Measurements from ENCODE around the gene SF1. TPM values are rescaled to one million over a fixed set of nuclear protein-coding genes. Genes with fewer than 3 reads are reported as not detected.

SF1 gene
- total and polyA plus RNA-seq, 2 of the 8 experiments (the other 6 are each of a cell fraction or from before 2014, with no cell fraction given), result 72.7 to 353 TPM

DNA sequence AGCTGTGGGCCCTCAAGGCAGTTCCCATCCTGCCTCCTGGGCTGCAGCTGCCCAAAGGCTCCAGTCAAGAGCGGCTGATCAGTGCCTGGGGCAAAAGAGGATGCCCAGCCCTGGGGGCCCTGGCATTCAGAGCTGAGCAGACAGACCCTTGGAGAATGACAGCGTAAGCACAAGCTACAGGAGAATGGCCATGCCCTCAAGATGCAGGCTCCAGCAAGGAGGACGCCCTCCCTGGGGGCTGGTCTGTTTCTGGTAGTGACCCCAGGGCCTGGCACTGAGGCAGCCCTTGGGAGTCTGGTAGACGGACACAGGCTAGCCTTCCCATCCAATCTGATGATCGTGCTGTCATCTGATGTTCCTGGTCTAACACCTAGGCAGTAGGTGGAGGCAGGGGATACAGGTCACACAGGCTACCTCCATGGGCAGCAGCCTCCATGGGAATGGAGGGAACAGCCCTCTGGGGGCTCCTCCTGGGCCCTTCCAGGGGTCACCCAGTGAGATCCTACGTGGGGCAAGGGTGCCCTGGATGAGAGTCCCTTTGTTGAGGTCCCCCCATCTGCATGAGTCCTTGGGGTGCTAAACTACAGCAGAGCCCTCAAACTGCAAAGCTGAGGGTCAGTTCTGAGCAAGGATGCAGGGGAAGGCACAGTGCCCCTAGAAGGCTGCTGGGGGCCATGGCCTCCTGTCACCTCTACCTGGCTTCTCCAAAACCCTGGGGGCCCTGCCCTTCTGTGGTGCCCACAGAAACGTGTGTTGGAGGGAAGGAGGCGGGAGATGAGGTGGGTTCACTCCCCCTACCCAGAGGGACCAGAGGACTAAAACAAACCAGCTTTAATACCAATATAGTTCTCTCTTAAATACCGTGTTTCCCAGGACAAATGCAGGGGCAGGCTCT, 10.2 kb upstream of the SF1 start:
- ChIA-PET CTCF (ENCODE audit: partially characterized antibody) (interaction anchor here (0.6 to 5.2 kb wide), 17 partner anchors 10 to 433 kb away, joined by 3 to 31 read pairs (median 3); partner anchors contain the start of genes CDC42BPG, MAP4K2, MEN1 and SF1), POLR2A (ENCODE audit: partially characterized antibody) (interaction anchor here (0.8 to 2.1 kb wide), 9 partner anchors 10 to 253 kb away, joined by 3 to 6 read pairs (median 3); partner anchors contain the start of gene SF1)
- TF ChIP-seq CHD1 (IDR thresholded peaks at IDR 0.05; ENCODE audit: low read depth, low read length) (no peak), POLR2AphosphoS5 (IDR thresholded peaks at IDR 0.05; ENCODE audit: low read depth, low read length) (no peak), BCL11A (IDR thresholded peaks at IDR 0.05; ENCODE audit: low read depth in 2 of 2, low read length in 2 of 2) (no peak), CBX8 (IDR thresholded peaks at IDR 0.05; ENCODE audit: borderline replicate concordance, low read depth, low read length) (no peak), SIN3A (conservative IDR thresholded peaks at IDR 0.05 in 1 of 2, IDR thresholded peaks at IDR 0.05 in 1 of 2; ENCODE audit: low read depth in 1 of 2, low read length in 2 of 2) (no peak), SP4 (IDR thresholded peaks at IDR 0.05; ENCODE audit: low read length) (no peak)
- TF ChIP-seq, protein P1, sequence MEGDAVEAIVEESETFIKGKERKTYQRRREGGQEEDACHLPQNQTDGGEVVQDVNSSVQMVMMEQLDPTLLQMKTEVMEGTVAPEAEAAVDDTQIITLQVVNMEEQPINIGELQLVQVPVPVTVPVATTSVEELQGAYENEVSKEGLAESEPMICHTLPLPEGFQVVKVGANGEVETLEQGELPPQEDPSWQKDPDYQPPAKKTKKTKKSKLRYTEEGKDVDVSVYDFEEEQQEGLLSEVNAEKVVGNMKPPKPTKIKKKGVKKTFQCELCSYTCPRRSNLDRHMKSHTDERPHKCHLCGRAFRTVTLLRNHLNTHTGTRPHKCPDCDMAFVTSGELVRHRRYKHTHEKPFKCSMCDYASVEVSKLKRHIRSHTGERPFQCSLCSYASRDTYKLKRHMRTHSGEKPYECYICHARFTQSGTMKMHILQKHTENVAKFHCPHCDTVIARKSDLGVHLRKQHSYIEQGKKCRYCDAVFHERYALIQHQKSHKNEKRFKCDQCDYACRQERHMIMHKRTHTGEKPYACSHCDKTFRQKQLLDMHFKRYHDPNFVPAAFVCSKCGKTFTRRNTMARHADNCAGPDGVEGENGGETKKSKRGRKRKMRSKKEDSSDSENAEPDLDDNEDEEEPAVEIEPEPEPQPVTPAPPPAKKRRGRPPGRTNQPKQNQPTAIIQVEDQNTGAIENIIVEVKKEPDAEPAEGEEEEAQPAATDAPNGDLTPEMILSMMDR (IDR thresholded peaks at IDR 0.05; ENCODE audit: control extremely low read depth in 1 of 3, insufficient read depth in 1 of 3, low read depth in 1 of 3, low read length in 3 of 3), result no peak
- TF ChIP-seq, protein P2, sequence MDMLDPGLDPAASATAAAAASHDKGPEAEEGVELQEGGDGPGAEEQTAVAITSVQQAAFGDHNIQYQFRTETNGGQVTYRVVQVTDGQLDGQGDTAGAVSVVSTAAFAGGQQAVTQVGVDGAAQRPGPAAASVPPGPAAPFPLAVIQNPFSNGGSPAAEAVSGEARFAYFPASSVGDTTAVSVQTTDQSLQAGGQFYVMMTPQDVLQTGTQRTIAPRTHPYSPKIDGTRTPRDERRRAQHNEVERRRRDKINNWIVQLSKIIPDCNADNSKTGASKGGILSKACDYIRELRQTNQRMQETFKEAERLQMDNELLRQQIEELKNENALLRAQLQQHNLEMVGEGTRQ (IDR thresholded peaks at IDR 0.05; ENCODE audit: low read length), result no peak

More for the DNA sequence above, 10.2 kb upstream of the SF1 start:
- Histone ChIP-seq H3K4me3 (ENCODE audit: extremely low read depth in 1 of 4, insufficient read depth in 2 of 4, low read depth in 3 of 4, low read length in 4 of 4) (no peak overlapping the region), H3K9me3 (ENCODE audit: insufficient read depth in 2 of 2, low read depth in 1 of 2, low read length in 1 of 2) (no peaks in the 10 kb centered on the region), H3K79me2 (ENCODE audit: control insufficient read depth in 1 of 2, insufficient read depth in 2 of 2, low read length in 2 of 2) (no peaks in the 10 kb centered on the region), H2BK15ac (ENCODE audit: low read length) (no peak overlapping the region), H4K5ac (ENCODE audit: insufficient read length, low read depth, low read length) (no peak overlapping the region), H2BK12ac (ENCODE audit: low read depth, low read length) (no peak overlapping the region), H3K9ac (replicated peaks in 1 of 4; ENCODE audit: extremely low read depth in 1 of 4, low read depth in 3 of 4, low read length in 3 of 4) (no peak overlapping the region), H3K27ac (ENCODE audit: low read depth, low read length) (no peak overlapping the region), H3K56ac (replicated peaks; ENCODE audit: insufficient read length, low read depth, low read length) (no peak overlapping the region), H2AFZ (ENCODE audit: low read length) (no peak overlapping the region), H4K20me1 (replicated peaks in 1 of 2; ENCODE audit: control insufficient read depth in 1 of 2, insufficient read depth in 2 of 2, low read length in 2 of 2) (peaks cover 0 to 3% of the 10 kb centered on the region in 2 experiments), H3K36me3 (ENCODE audit: control insufficient read depth in 2 of 4, insufficient read depth in 4 of 4, low read length in 3 of 4) (no peaks in the 10 kb centered on the region), H2BK120ac (replicated peaks; ENCODE audit: low read depth, low read length) (no peak overlapping the region), H3K27me3 (replicated peaks in 1 of 4; ENCODE audit: control insufficient read depth in 3 of 4, extremely low read depth in 1 of 4, insufficient read depth in 3 of 4, low read length in 3 of 4) (no peaks in the 10 kb centered on the region), H3K4me1 (replicated peaks in 1 of 4; ENCODE audit: control insufficient read depth in 3 of 4, insufficient read depth in 4 of 4, low read length in 3 of 4) (no peaks in the 10 kb centered on the region), H2AK5ac (ENCODE audit: low read depth, low read length) (no peak overlapping the region), H3K4me2 (ENCODE audit: insufficient read depth in 1 of 2, low read depth in 2 of 2, low read length in 2 of 2) (no peak overlapping the region), H3K18ac (ENCODE audit: extremely low read depth, low read length) (no peak overlapping the region), H3K14ac (ENCODE audit: insufficient read length) (no peak overlapping the region), H3K23me2 (ENCODE audit: low read depth, low read length) (no peaks in the 10 kb centered on the region), H2BK5ac (ENCODE audit: low read depth, low read length) (no peak overlapping the region), H4K91ac (replicated peaks; ENCODE audit: insufficient read length, low read length) (no peak overlapping the region), H3K4ac (replicated peaks; ENCODE audit: insufficient read length, low read depth, low read length) (no peak overlapping the region), H2BK20ac (ENCODE audit: low read length) (no peak overlapping the region), H3K79me1 (ENCODE audit: low read depth, low read length) (no peaks in the 10 kb centered on the region), H4K8ac (ENCODE audit: extremely low read depth, insufficient read depth, low read length) (no peak overlapping the region), H3K23ac (ENCODE audit: insufficient read length) (no peak overlapping the region)
- no peak for FAIRE-seq
- no peak for DNase-seq (ENCODE audit: low read depth in 1 of 2, low spot score in 2 of 2)
- 82% methylated on average over 9 of the region's 9 CpGs; no CpG with 5 or more reads in 1 of the 2 experiments for WGBS, 2 experiments (ENCODE audit: extremely low coverage in 1 of 2, insufficient coverage in 1 of 2, insufficient read length in 1 of 2, insufficient replicate concordance in 2 of 2, low coverage in 1 of 2, low lambda C conversion rate in 2 of 2, missing lambda C conversion rate in 1 of 2)

All from H1 (cell line).